GM12878 (cell line): Measurements from ENCODE around the gene BMP2. TPM values are rescaled to one million over a fixed set of nuclear protein-coding genes. Genes with fewer than 3 reads are reported as not detected.
A peak's percentile ranks its signal among the peaks of the same experiment; 100 is the strongest.

Experiments used
- ATAC-seq: fragments of 200-7000 bp; cut with Tn5 transposase; 3 replicates; pipeline ENCODE4 v1.9.1; 2020; ENCODE audit warnings: mild to moderate bottlenecking, moderate library complexity
- BruUV-seq: library from RNA; stranded (reverse); fragments of 400-500 nt; replicated peaks from 2 replicates; lab custom pipeline; 2021; lab: Mats Ljungman, UMichigan
- CTCF ChIA-PET: fragments of 300-600 bp; sonication (Branson Sonifier 250); formaldehyde crosslinking; extraction: SDS; loops from one replicate; lab custom pipeline; 2021; ENCODE audit warnings: inconsistent platforms; lab: Yijun Ruan, JAX
- POLR2A ChIA-PET: fragments of 350-600 bp; formaldehyde crosslinking; extraction: SDS; loops from one replicate; lab custom pipeline; 2021; ENCODE audit warnings: inconsistent platforms; lab: Charles Lee
- RAD21 ChIA-PET: fragments of 300-600 bp; sonication (Branson Sonifier 250); formaldehyde crosslinking; loops from one replicate; lab custom pipeline; 2023; ENCODE audit warnings: antibody characterized with exemption; ENCODE audit not compliant: unreplicated experiment; lab: Charles Lee
- SMC1A ChIA-PET: fragments of 300-600 bp; sonication (Branson Sonifier 250); formaldehyde crosslinking; loops from one replicate; lab custom pipeline; 2023; ENCODE audit not compliant: unreplicated experiment, uncharacterized antibody; lab: Charles Lee
- DNase-seq: peaks from one replicate; pipeline ENCODE4 v3.0.0-alpha.2; 2011; ENCODE audit warnings: low read depth, low spot score
- FAIRE-seq: peaks from 3 replicates; lab custom pipeline; 2011; peaks lifted over from hg19 to GRCh38; lab: Jason Lieb, UNC
- H2AFZ ChIP-seq: 2 replicates; pipeline ENCODE4 v1.6.0; 2011; ENCODE audit warnings: low read depth, low read length, control low read depth; ENCODE audit not compliant: control insufficient read depth
- H3K27ac ChIP-seq: 2 replicates; pipeline ENCODE4 v1.5.1; 2011; ENCODE audit warnings: control low read depth; ENCODE audit not compliant: control insufficient read depth, insufficient read depth
- H3K27me3 ChIP-seq, 2 experiments: replicated peaks in 1 of 2; 2 replicates each; pipeline versions ENCODE4 v1.6.0 to v1.6.1; 2011; ENCODE audit warnings: low read length in 1 of 2; ENCODE audit not compliant: control insufficient read depth in 2 of 2, insufficient read depth in 2 of 2
- H3K36me3 ChIP-seq, 2 experiments: 2 replicates each; pipeline ENCODE4 v1.5.1; 2011; ENCODE audit warnings: low read length in 1 of 2; ENCODE audit not compliant: control insufficient read depth in 2 of 2, insufficient read depth in 2 of 2
- H3K4me1 ChIP-seq: 2 replicates; pipeline ENCODE4 v1.6.1; 2011; ENCODE audit warnings: mild to moderate bottlenecking, low read length, moderate library complexity, mixed read lengths; ENCODE audit not compliant: control insufficient read depth, insufficient read depth
- H3K4me2 ChIP-seq: 2 replicates; pipeline ENCODE4 v1.6.0; 2011; ENCODE audit warnings: control low read depth; ENCODE audit not compliant: control insufficient read depth, insufficient read depth
- H3K4me3 ChIP-seq: fragments of 200-600 bp; sonication (generic); 2 replicates; pipeline ENCODE4 v1.5.1; 2016
- H3K79me2 ChIP-seq: 2 replicates; pipeline ENCODE4 v1.6.0; 2011; ENCODE audit warnings: low read length; ENCODE audit not compliant: control insufficient read depth, insufficient read depth
- H3K9ac ChIP-seq: 2 replicates; pipeline ENCODE4 v1.8.0; 2011; ENCODE audit warnings: low read length, control low read depth, mixed read lengths; ENCODE audit not compliant: control insufficient read depth, insufficient read depth
- H3K9me3 ChIP-seq: replicated peaks from 3 replicates; pipeline ENCODE4 v1.5.1; 2011; ENCODE audit warnings: mild to moderate bottlenecking, low read length; ENCODE audit not compliant: control insufficient read depth, insufficient read depth
- H4K20me1 ChIP-seq: 2 replicates; pipeline ENCODE4 v1.6.0; 2011; ENCODE audit not compliant: control insufficient read depth, insufficient read depth
- BHLHE40 ChIP-seq, 2 experiments: fragments of 450-650 bp in 1 of 2; IDR thresholded peaks; 2 replicates each; pipeline ENCODE4 v1.6.1; 2011 to 2017; ENCODE audit warnings: low read depth in 2 of 2, borderline replicate concordance in 1 of 2, improper control_type of control experiment in 1 of 2, low read length in 1 of 2, mild to moderate bottlenecking in 1 of 2
- CEBPB ChIP-seq, 2 experiments: fragments of 150-350 bp in 1 of 2; IDR thresholded peaks; 2 replicates each; pipeline ENCODE4 v1.6.1; 2012 to 2014; ENCODE audit warnings: low read depth in 2 of 2, low read length in 2 of 2, borderline replicate concordance in 1 of 2, inconsistent platforms in 1 of 2
- ESRRA ChIP-seq: IDR thresholded peaks from 2 replicates; pipeline ENCODE4 v1.6.1; 2012; ENCODE audit warnings: mild to moderate bottlenecking, low read length, improper control_type of control experiment
- HCFC1 ChIP-seq: fragments of 150-350 bp; IDR thresholded peaks from 2 replicates; pipeline ENCODE4 v1.6.1; 2014; ENCODE audit warnings: low read length
- HDAC2 ChIP-seq: fragments of 200-600 bp; sonication (generic); IDR thresholded peaks from 2 replicates; pipeline ENCODE4 v1.6.1; 2017
- REST ChIP-seq: IDR thresholded peaks from 2 replicates; pipeline ENCODE4 v1.6.1; 2012; ENCODE audit warnings: mild to moderate bottlenecking, low read depth, low read length
- ZBTB33 ChIP-seq: fragments of 450-650 bp; IDR thresholded peaks from 2 replicates; pipeline ENCODE4 v1.6.1; 2017; ENCODE audit warnings: mild to moderate bottlenecking
- WGBS: methylation state at CpG from one replicate; pipeline ENCODE4 v1.1.6; 2016; ENCODE audit warnings: low lambda C conversion rate; ENCODE audit not compliant: insufficient replicate concordance, insufficient coverage; ENCODE audit errors: missing lambda C conversion rate; 5-methylcytosine and 5-hydroxymethylcytosine counted together
- in situ Hi-C: fragments of 300-500 bp; cut with MboI; formaldehyde crosslinking; loops from 9 replicates; pipeline ENCODE4 v1.14.3; 2018; ENCODE audit warnings: mixed read lengths
- intact Hi-C: fragments of 100-400 bp; cut with micrococcal nuclease; formaldehyde crosslinking; loops from one replicate; pipeline ENCODE4 v1.14.2; 2022; ENCODE audit not compliant: unreplicated experiment
- polyA plus RNA-seq, 11 experiments: library from polyadenylated mRNA; depleted of rRNA in 4 of 11; unstranded in 6 of 11; stranded (reverse) in 5 of 11; fragments of >200 nt; fragmentation: Nextera tagmentation in 4 of 11; fragmentation: Illumina TruSeq in 1 of 11; extraction: Ambion mirVana in 4 of 11; extraction: Trizol in 1 of 11; gene quantifications; 1 replicate in 1 of 11; 2 replicates in 10 of 11; pipeline versions ENCODE4 v1.2.1 to v1.2.3, GENCODE V29; 2011 to 2016; ENCODE audit warnings: inconsistent platforms in 2 of 11, missing spikeins in 2 of 11, low read depth in 1 of 11
- total RNA-seq, 4 experiments: library from RNA; depleted of rRNA in 3 of 4; stranded (reverse); fragments of >200 nt in 3 of 4; fragmentation: Illumina TruSeq in 1 of 4; extraction: Trizol in 1 of 4; gene quantifications; 2 replicates each; pipeline versions ENCODE4 v1.2.1 to v1.2.3, GENCODE V29; 2013 to 2021
- TF ChIP-seq, protein P1 (sequence below): IDR thresholded peaks from 2 replicates; pipeline ENCODE4 v1.6.1; 2012; ENCODE audit warnings: low read depth, low read length, improper control_type of control experiment

BMP2 gene
- total and polyA plus RNA-seq, 10 of the 15 experiments (the other 5 are each of a cell fraction or from before 2014, with no cell fraction given), result 0.35 to 3.2 (median 0.71) TPM

GRCh38 chr20:6818033-6818808 lies 50.7 kb downstream of the BMP2 start:
- Histone ChIP-seq H3K27ac (no peak overlapping the region), H3K9me3 (no peaks in the 10 kb centered on the region), H2AFZ (no peak overlapping the region), H3K79me2 (no peaks in the 10 kb centered on the region), H3K4me3 (no peak overlapping the region), H3K4me2 (no peak overlapping the region), H3K4me1 (no peaks in the 10 kb centered on the region), H3K27me3 (no peaks in the 10 kb centered on the region), H3K9ac (no peak overlapping the region), H4K20me1 (no peaks in the 10 kb centered on the region), H3K36me3 (no peaks in the 10 kb centered on the region)
- CTCF ChIA-PET, result interaction anchor here (0.6 to 1.8 kb wide), 11 partner anchors 10 to 467 kb away, joined by 3 to 7 read pairs (median 3); no protein-coding TSS in a partner anchor
- in situ Hi-C loops, result no loop called here
- no peak for FAIRE-seq
- RAD21 ChIA-PET, result no interaction called here
- ATAC-seq, result no peak; the same call in 2 of the 3 replicates
- DNase-seq, result no peak
- WGBS, result 24% methylated on average over 7 of the region's 7 CpGs
- SMC1A ChIA-PET, result interaction anchor here (0.7 to 1.2 kb wide), 3 partner anchors 50 to 234 kb away, joined by 3 to 6 read pairs (median 4); no protein-coding TSS in a partner anchor
- TF ChIP-seq, protein P1, sequence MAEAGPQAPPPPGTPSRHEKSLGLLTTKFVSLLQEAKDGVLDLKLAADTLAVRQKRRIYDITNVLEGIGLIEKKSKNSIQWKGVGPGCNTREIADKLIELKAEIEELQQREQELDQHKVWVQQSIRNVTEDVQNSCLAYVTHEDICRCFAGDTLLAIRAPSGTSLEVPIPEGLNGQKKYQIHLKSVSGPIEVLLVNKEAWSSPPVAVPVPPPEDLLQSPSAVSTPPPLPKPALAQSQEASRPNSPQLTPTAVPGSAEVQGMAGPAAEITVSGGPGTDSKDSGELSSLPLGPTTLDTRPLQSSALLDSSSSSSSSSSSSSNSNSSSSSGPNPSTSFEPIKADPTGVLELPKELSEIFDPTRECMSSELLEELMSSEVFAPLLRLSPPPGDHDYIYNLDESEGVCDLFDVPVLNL, result no peak
- no peak for TF ChIP-seq ZBTB33
- TF ChIP-seq HDAC2, result no peak
- 0 out of 4 replicates have a peak, but pooled peaks of 1 of the 2 experiments have one; percentile 7 for TF ChIP-seq BHLHE40 (IDR thresholded peaks at IDR 0.05; ENCODE audit: borderline replicate concordance in 1 of 2, low read depth in 2 of 2, low read length in 1 of 2)
- no peak for TF ChIP-seq CEBPB (IDR thresholded peaks at IDR 0.05; ENCODE audit: borderline replicate concordance in 1 of 2, low read depth in 2 of 2, low read length in 2 of 2)
- TF ChIP-seq REST, result peak; percentile 49; the same call in 1 of the 2 replicates
- no peak for TF ChIP-seq HCFC1
- TF ChIP-seq ESRRA, result no peak
- BruUV-seq, result no TSS peak
- POLR2A ChIA-PET, result no interaction called here
- intact Hi-C loops, result loop anchor here (10.0 kb wide), 1 partner anchor 553 kb away; no protein-coding TSS in a partner anchor
